Rectal smooth muscle tissue (tissue), 1 donor: Measurements from ENCODE around the gene ELAPOR1.
"Not testable (repeated sequence)": the region's sequence is repeated elsewhere in the genome, so short reads cannot be mapped to it uniquely, and the experiment has no call there.

ENCODE experiments used
- H3K27ac ChIP-seq: one replicate; pipeline ENCODE4 v1.7.0; 2013; ENCODE audit warnings: low read depth, low read length, inconsistent platforms
- H3K27me3 ChIP-seq: one replicate; pipeline ENCODE4 v1.7.0; 2013; ENCODE audit warnings: low read length; ENCODE audit not compliant: control insufficient read depth, insufficient read depth
- H3K36me3 ChIP-seq: one replicate; pipeline ENCODE4 v1.7.0; 2013; ENCODE audit warnings: low read length; ENCODE audit not compliant: control insufficient read depth, insufficient read depth
- H3K4me1 ChIP-seq: one replicate; pipeline ENCODE4 v1.7.0; 2013; ENCODE audit warnings: low read length; ENCODE audit not compliant: control insufficient read depth, insufficient read depth
- H3K4me3 ChIP-seq: one replicate; pipeline ENCODE4 v1.7.0; 2013; ENCODE audit warnings: low read length
- H3K9ac ChIP-seq: one replicate; pipeline ENCODE4 v1.7.0; 2013; ENCODE audit warnings: low read length

The ELAPOR1 gene

GRCh38 chr1:109131059-109131458 lies 17.1 kb downstream of the ELAPOR1 start:
- Histone ChIP-seq H3K9ac (no peak overlapping the region), H3K27me3 (no peaks in the 10 kb centered on the region), H3K36me3 (no peaks in the 10 kb centered on the region), H3K4me1 (no peaks in the 10 kb centered on the region), H3K4me3 (no peak overlapping the region), H3K27ac (no peak overlapping the region)

DNA sequence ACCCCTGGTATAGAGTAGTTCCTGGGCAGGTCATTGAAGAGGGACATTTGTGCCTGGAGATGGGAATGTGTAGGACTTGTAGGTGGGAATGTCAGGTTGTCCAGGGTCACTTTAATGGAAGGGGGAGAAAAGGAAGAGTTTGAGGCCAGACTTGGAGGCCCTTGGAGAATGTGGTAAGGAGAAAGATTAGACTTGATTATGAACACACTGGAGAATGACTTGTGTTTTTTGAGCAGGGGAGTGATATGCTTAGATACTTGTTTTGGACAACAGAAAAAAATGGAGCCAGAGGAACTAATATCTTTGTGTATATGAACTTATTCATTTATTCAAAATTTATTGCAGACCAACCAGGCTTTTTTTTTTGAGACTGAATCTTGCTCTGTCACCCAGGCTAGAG lies 17.9 kb downstream of the ELAPOR1 start:
- H3K9ac ChIP-seq, result no peak overlapping the region
- H3K4me3 ChIP-seq, result no peak overlapping the region
- no peaks in the 10 kb centered on the region for H3K27me3 ChIP-seq
- H3K27ac ChIP-seq, result no peak overlapping the region
- H3K4me1 ChIP-seq, result no peaks in the 10 kb centered on the region
- no peaks in the 10 kb centered on the region for H3K36me3 ChIP-seq

DNA sequence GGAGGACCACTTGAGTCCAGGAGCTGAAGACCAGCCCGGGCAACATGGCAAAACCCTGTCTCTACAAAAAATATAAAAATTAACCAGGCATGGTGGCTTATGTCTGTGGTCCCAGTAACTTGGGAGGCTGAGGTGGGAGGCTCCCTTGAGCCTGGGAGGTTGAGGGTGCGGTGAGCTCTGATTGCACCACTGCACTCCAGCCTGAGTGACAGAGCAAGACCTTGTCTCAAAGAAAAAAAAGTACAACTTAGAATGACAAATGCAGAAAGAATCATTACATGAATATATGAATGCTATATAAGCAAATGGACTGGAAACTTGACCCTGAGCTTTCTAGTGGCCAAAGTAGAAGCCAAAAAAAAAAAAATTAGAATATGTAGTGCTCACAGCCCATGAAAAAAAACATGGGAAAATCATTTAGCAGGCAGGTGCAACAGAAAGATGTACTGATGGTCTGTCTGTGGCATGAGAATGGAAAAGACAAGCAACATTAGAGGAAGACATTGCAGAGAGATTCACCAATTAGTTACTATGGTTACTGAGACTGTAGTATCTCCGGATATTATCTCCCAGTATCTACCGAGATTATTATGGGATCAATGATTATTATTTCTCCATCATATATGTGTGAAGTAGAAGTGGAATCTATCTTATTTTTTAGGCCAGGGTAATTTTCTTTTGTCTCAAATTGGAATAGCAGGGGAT lies 19.2 kb downstream of the ELAPOR1 start:
- no peak overlapping the region for H3K4me3 ChIP-seq
- no peaks in the 10 kb centered on the region for H3K36me3 ChIP-seq
- no peaks in the 10 kb centered on the region for H3K4me1 ChIP-seq
- H3K27ac ChIP-seq, result no peak overlapping the region
- H3K9ac ChIP-seq, result no peak overlapping the region
- no peaks in the 10 kb centered on the region for H3K27me3 ChIP-seq

DNA sequence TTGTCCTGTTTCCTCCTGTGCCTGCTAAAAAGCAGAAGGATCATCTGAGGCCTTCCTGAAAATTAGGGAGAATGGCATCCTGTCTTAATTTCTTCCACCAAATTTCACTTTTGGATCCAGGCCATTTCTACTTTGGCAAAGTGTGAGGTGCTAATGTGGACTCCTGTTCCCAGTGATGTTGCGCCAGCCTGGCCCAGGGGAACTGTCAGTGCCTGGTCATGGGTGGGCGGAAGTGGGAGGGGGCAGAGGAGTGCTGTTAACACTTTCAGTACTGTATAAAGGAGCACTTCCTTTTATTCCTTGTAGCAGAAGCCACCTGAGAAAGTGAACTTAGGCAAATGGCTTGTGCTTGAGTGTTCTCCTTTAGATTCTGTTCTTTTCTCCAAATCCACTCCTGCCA lies 19.9 kb downstream of the ELAPOR1 start:
- no peak overlapping the region for H3K4me3 ChIP-seq
- H3K9ac ChIP-seq, result no peak overlapping the region
- H3K27ac ChIP-seq, result no peak overlapping the region
- H3K27me3 ChIP-seq, result no peaks in the 10 kb centered on the region
- no peaks in the 10 kb centered on the region for H3K36me3 ChIP-seq
- H3K4me1 ChIP-seq, result no peaks in the 10 kb centered on the region

- Histone ChIP-seq H3K4me1 (no peaks in the 10 kb centered on the region), H3K27ac (no peak overlapping the region), H3K4me3 (no peak overlapping the region), H3K9ac (peak overlapping the region; percentile 4), H3K27me3 (no peaks in the 10 kb centered on the region), H3K36me3 (no peaks in the 10 kb centered on the region)
These were observed 20.5 kb downstream of the ELAPOR1 start for GRCh38 chr1:109134423-109134822.

DNA sequence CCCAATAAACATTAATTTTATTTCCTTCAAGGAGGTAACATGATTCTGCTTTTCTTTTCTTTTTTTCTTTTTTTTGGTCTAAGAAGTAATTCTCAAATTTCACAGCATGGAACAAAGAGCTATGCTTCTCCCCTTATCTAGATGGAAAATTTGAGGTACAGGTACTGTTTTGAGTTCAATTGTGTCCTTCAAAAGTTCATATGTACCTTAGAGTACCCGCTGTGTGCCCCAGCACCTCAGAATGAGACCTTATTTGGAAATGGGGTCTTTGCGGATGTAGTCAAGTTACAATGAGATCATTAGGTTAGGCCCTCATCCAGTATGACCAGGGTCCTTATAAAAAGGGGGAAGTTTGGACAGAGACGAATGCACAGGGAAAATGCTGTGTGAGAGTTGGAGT lies 22.0 kb downstream of the ELAPOR1 start:
- H3K4me1 ChIP-seq, result no peaks in the 10 kb centered on the region
- H3K27me3 ChIP-seq, result no peaks in the 10 kb centered on the region
- H3K9ac ChIP-seq, result no peak overlapping the region
- H3K4me3 ChIP-seq, result no peak overlapping the region
- no peak overlapping the region for H3K27ac ChIP-seq
- no peaks in the 10 kb centered on the region for H3K36me3 ChIP-seq

- Histone ChIP-seq H3K9ac (no peak overlapping the region), H3K27ac (no peak overlapping the region)
These were observed 22.9 kb downstream of the ELAPOR1 start for GRCh38 chr1:109136766-109137165.

DNA sequence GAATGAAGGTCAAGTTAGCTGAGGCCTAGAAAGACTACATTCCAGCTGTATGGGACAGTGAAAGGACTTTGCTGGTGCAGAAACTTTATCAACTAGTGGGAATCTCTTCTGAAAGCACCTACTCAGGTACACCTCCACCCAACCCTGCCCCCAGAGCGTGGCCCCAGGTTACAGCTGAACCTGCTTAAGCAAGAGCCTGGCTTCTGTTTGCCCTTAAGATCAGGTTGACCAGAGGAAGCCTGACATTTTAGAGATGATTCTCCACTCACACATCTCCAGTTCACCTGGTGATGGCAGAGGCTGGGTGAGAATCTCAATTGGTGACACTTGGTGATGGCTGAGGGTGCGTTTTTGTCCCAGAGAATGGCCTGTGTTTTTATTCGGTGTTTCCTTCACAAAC lies 24.0 kb downstream of the ELAPOR1 start:
- H3K9ac ChIP-seq, result no peak overlapping the region
- H3K4me1 ChIP-seq, result no peaks in the 10 kb centered on the region
- H3K4me3 ChIP-seq, result no peak overlapping the region
- H3K27ac ChIP-seq, result no peak overlapping the region
- H3K36me3 ChIP-seq, result no peaks in the 10 kb centered on the region
- H3K27me3 ChIP-seq, result no peaks in the 10 kb centered on the region

More at GRCh38 chr1:109136766-109137165, 22.9 kb downstream of the ELAPOR1 start:
- Histone ChIP-seq H3K4me3 (no peak overlapping the region), H3K27me3 (no peaks in the 10 kb centered on the region), H3K4me1 (no peaks in the 10 kb centered on the region), H3K36me3 (no peaks in the 10 kb centered on the region)

GRCh38 chr1:109138358-109138757 lies 24.4 kb downstream of the ELAPOR1 start:
- Histone ChIP-seq H3K27ac (no peak overlapping the region), H3K27me3 (no peaks in the 10 kb centered on the region), H3K4me3 (no peak overlapping the region), H3K36me3 (no peaks in the 10 kb centered on the region), H3K4me1 (no peaks in the 10 kb centered on the region), H3K9ac (no peak overlapping the region)

- no peaks in the 10 kb centered on the region for H3K36me3 ChIP-seq
- no peak overlapping the region for H3K27ac ChIP-seq
- H3K9ac ChIP-seq, result no peak overlapping the region
- H3K27me3 ChIP-seq, result no peaks in the 10 kb centered on the region
- no peaks in the 10 kb centered on the region for H3K4me1 ChIP-seq
- H3K4me3 ChIP-seq, result no peak overlapping the region
These were observed 26.5 kb downstream of the ELAPOR1 start for GRCh38 chr1:109140392-109140791.

- no peaks in the 10 kb centered on the region for H3K27me3 ChIP-seq
These were observed 28.3 kb downstream of the ELAPOR1 start for GRCh38 chr1:109142260-109142659.

GRCh38 chr1:109142725-109143124 lies 28.8 kb downstream of the ELAPOR1 start:
- H3K9ac ChIP-seq, H3K4me3 ChIP-seq, H3K27me3 ChIP-seq, H3K4me1 ChIP-seq, H3K36me3 ChIP-seq, H3K27ac ChIP-seq: not testable (repeated sequence)

More at GRCh38 chr1:109142260-109142659, 28.3 kb downstream of the ELAPOR1 start:
- no peak overlapping the region for H3K9ac ChIP-seq
- no peak overlapping the region for H3K27ac ChIP-seq
- no peak overlapping the region for H3K4me3 ChIP-seq
- H3K4me1 ChIP-seq, result no peaks in the 10 kb centered on the region
- no peaks in the 10 kb centered on the region for H3K36me3 ChIP-seq

DNA sequence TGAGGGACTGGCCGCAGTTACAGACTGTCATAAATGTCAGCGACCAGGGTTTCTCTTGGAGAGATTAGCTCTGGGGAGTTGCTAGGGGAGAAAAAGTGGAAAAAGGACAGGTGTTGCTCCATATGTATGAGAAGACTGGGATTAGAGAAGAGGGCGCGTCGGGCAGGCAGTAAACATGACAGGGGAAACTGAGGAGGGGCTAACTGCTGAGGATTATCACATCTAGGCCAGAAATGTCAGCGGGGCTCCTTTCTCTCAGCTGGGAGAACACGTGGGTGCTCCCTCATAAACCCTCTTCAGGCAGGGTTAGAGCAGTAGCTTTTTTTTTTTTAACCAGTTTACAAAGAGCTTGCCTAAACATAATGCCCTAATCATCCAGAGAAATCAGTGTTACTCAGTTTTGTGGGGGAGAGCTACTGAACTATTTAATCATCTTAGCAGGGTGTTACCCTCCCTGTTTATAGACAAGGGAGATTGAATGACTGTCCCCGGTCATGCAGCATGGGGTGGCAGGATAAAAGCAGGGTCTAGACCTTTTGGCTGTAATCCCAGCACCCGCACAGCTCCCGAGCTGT lies 35.2 kb downstream of the ELAPOR1 start:
- Histone ChIP-seq H3K36me3 (no peaks in the 10 kb centered on the region), H3K27me3 (no peaks in the 10 kb centered on the region), H3K9ac (no peak overlapping the region), H3K4me3 (no peak overlapping the region), H3K4me1 (no peaks in the 10 kb centered on the region), H3K27ac (no peak overlapping the region)
